GM18526 (cell line): ENCODE data around the gene NAV1.

Experiments used
- POLR2A ChIP-seq: IDR thresholded peaks from 3 replicates; pipeline ENCODE4 v1.6.1; 2011; ENCODE audit not compliant: insufficient read length; ENCODE audit errors: extremely low read depth

The NAV1 gene

GRCh38 chr1:201500670-201501120, 38.2 kb upstream of the NAV1 start:
- no peak for TF ChIP-seq POLR2A

GRCh38 chr1:201501144-201501543, 37.8 kb upstream of the NAV1 start:
- TF ChIP-seq POLR2A: no peak

GRCh38 chr1:201501812-201502510, 37.0 kb upstream of the NAV1 start:
- no peak for TF ChIP-seq POLR2A

GRCh38 chr1:201502511-201502857, 36.4 kb upstream of the NAV1 start:
- no peak for TF ChIP-seq POLR2A

- no peak for TF ChIP-seq POLR2A
Measured at GRCh38 chr1:201503397-201504176, 35.3 kb upstream of the NAV1 start.

- no peak for TF ChIP-seq POLR2A
Measured at GRCh38 chr1:201504179-201504631, 34.7 kb upstream of the NAV1 start.

GRCh38 chr1:201504799-201505502, 34.0 kb upstream of the NAV1 start:
- no peak for TF ChIP-seq POLR2A

GRCh38 chr1:201505503-201505890, 33.4 kb upstream of the NAV1 start:
- no peak for TF ChIP-seq POLR2A

GRCh38 chr1:201506092-201506491, 32.8 kb upstream of the NAV1 start:
- no peak for TF ChIP-seq POLR2A

- TF ChIP-seq POLR2A: peak; percentile 91
Measured at GRCh38 chr1:201506557-201507359, 32.2 kb upstream of the NAV1 start, which contains the start of gene CSRP1. Gene CSRP1, minus strand, starts transcription at chr1:201507123. Its CDS starts 10,820 bp downstream, at chr1:201496303.

- no peak for TF ChIP-seq POLR2A
Measured at GRCh38 chr1:201507360-201507675, 31.6 kb upstream of the NAV1 start.

- no peak for TF ChIP-seq POLR2A
Measured at GRCh38 chr1:201508809-201509208, 30.1 kb upstream of the NAV1 start.

GRCh38 chr1:201509601-201510374, 29.1 kb upstream of the NAV1 start:
- no peak for TF ChIP-seq POLR2A

GRCh38 chr1:201510734-201511133, 28.2 kb upstream of the NAV1 start:
- TF ChIP-seq POLR2A: no peak
